AG04450 (cell line): ENCODE measurements around the gene UBL4B. TPM values are rescaled to one million over a fixed set of nuclear protein-coding genes. Genes with fewer than 3 reads are reported as not detected.

Experiments used
- CTCF ChIA-PET: fragments of 300-600, 350-600 bp; formaldehyde crosslinking; extraction: SDS; loops from one replicate; lab custom pipeline; 2022; ENCODE audit warnings: antibody characterized with exemption, inconsistent platforms; lab: Charles Lee
- POLR2A ChIA-PET: fragments of 350-600 bp; formaldehyde crosslinking; extraction: SDS; loops from one replicate; lab custom pipeline; 2021; ENCODE audit warnings: antibody characterized with exemption, inconsistent platforms; lab: Yijun Ruan, JAX
- DNase-seq: peaks from one replicate; pipeline ENCODE4 v3.0.0-alpha.2; 2011; ENCODE audit warnings: low read depth, low spot score
- H3K27ac ChIP-seq: one replicate; pipeline ENCODE4 v1.5.1; 2012; ENCODE audit warnings: low read depth, low read length, control low read depth
- H3K27me3 ChIP-seq: one replicate; pipeline ENCODE4 v1.6.0; 2012; ENCODE audit warnings: low read length; ENCODE audit not compliant: control insufficient read depth, insufficient read depth
- H3K4me3 ChIP-seq: 2 replicates; pipeline ENCODE4 v1.5.1; 2011; ENCODE audit warnings: mild to moderate bottlenecking, low read depth, low read length, control low read depth
- H3K9me3 ChIP-seq: 2 replicates; pipeline ENCODE4 v1.5.1; 2012; ENCODE audit warnings: low read length; ENCODE audit not compliant: control insufficient read depth, insufficient read depth
- polyA plus RNA-seq: library from polyadenylated mRNA; depleted of rRNA; stranded (reverse); fragments of >200 nt; gene quantifications from 2 replicates; pipeline ENCODE4 v1.2.3, GENCODE V29; 2011
- TF ChIP-seq, protein P1 (sequence below): IDR thresholded peaks from 2 replicates; pipeline ENCODE4 v1.5.1; 2011; ENCODE audit warnings: low read depth, low read length, control low read depth, inconsistent platforms

Gene UBL4B
- polyA plus RNA-seq, 1 experiment, result not detected

DNA sequence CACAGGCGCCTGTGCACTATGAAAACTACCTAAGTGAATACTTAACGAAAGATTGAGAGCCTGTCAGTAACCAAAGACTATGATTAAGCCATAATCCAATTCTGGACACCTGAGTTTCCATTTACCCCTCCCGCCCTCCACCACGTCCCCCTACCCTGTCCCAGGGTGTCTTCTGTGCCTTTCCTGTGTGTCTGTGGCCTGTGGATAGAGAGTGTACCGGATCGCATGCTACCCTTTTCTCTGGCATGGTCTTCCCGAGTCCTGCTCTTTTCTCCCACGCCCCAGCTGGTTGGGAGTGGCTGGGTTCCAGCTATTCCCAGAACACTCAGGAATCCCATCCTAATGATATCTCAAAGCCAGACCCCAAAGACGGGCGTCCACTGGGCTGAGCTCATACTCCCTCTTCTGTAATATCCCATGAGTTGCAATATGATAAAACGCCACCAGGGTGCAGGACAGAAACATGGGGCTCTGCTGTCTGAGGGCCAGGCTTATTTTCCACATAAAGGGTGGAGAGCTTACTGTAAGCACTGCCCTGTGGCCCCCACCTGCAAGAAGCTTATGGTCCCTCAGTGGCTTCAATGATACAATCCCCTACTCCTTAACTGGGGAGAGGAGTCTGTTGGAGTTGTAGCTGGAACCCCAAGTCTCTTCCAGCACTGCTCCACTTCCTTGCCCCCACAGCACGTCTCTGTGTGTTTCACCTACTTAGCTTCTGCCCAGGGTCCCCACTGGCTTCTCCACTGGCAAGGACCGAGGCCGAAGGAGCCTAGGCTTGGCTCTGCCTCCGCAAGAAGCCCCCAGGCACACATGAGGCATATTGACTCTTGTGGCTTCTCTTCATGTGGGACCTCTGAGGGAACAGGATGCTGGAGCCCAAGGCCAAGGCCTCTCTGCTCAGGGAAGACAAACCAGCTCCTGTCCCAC is 24.2 kb upstream of the UBL4B start:
- CTCF ChIA-PET, result interaction anchor here (0.5 to 6.2 kb wide), 39 partner anchors 11 to 1127 kb away, joined by 3 to 180 read pairs (median 5); partner anchors contain the start of genes ALX3, RBM15 and SLC6A17
- Histone ChIP-seq H3K4me3 (no peak overlapping the region), H3K9me3 (peaks cover 4% of the 10 kb centered on the region; the same call in 1 of the 2 replicates), H3K27ac (no peak overlapping the region), H3K27me3 (peaks cover 73% of the 10 kb centered on the region)
- TF ChIP-seq, protein P1, sequence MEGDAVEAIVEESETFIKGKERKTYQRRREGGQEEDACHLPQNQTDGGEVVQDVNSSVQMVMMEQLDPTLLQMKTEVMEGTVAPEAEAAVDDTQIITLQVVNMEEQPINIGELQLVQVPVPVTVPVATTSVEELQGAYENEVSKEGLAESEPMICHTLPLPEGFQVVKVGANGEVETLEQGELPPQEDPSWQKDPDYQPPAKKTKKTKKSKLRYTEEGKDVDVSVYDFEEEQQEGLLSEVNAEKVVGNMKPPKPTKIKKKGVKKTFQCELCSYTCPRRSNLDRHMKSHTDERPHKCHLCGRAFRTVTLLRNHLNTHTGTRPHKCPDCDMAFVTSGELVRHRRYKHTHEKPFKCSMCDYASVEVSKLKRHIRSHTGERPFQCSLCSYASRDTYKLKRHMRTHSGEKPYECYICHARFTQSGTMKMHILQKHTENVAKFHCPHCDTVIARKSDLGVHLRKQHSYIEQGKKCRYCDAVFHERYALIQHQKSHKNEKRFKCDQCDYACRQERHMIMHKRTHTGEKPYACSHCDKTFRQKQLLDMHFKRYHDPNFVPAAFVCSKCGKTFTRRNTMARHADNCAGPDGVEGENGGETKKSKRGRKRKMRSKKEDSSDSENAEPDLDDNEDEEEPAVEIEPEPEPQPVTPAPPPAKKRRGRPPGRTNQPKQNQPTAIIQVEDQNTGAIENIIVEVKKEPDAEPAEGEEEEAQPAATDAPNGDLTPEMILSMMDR, result peak; percentile 72
- peak; percentile 20 for DNase-seq
- POLR2A ChIA-PET, result no interaction called here

DNA sequence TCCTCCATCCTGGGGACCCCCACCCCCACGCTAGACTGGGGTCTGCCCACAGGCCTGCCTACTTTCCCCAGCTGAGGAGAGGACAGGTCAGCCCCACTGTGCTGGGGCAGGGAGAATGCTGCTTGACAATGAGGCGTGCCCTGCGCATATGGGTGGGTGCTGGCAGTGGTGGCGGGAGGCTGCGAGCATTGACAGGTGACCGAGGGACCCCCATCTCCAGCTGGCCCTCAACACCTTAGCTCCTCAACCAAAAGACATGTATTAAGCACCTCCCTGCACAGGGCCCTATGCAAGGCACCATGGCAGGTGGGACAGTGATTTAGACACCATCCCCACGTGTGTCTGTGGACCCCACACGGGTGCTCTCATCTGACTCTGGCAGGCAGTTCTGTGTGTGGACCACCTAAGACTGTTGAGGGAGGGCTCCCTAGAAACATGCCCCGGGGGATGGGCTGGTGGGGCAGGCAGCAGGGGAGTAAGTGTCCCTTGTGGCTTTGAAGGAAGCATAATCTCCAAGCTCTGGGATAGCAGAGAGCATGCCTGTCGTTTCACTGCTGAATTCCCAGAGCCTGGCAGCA is 23.4 kb upstream of the UBL4B start:
- ChIA-PET CTCF (interaction anchor here (0.7 to 6.2 kb wide), 33 partner anchors 12 to 1126 kb away, joined by 3 to 180 read pairs (median 6); partner anchors contain the start of genes ALX3, RBM15 and SLC6A17), POLR2A (no interaction called here)
- H3K4me3 ChIP-seq, result no peak overlapping the region
- peaks cover 3% of the 10 kb centered on the region; the same call in 1 of the 2 replicates for H3K9me3 ChIP-seq
- TF ChIP-seq, protein P1, result no peak
- H3K27ac ChIP-seq, result no peak overlapping the region
- peaks cover 66% of the 10 kb centered on the region for H3K27me3 ChIP-seq
- no peak for DNase-seq

DNA sequence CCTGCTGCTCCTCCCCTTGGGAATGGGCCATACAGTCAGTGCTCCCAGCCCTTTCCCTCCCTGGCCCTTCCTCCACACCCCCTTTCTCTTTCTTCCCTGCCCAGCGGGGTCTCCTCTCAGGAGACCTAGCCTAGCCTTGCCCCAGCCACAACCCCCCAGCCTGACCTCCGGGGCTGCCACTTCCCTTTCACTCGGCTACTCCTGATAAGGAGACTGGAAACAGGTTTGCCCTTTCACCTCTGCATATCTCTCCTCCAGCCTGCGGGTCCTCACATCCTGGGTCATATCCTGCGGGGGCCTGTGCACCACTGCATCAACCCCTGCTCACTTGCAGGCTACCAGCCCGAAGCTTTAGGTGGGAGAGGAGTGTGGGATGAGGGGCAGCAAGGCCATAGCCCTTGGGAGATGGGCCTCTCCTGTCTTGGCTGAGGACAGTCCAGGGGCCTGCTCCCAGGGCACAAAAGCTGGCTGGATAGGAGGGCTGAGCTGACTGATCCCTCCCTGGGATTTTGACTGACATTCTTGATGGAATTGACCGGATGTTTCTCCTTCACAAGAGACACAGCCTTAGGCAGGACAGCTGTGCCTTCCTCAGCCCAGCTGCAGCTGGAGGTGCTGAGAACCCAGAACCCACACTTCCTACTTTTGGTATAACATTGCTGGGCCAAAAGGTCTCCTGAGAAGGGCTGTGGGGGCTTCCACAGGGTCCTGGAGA is 22.5 kb upstream of the UBL4B start:
- peaks cover 4% of the 10 kb centered on the region; the same call in 1 of the 2 replicates for H3K9me3 ChIP-seq
- H3K4me3 ChIP-seq, result no peak overlapping the region
- DNase-seq, result no peak
- TF ChIP-seq, protein P1, result no peak
- CTCF ChIA-PET, result interaction anchor here (1.9 to 6.2 kb wide), 5 partner anchors 12 to 406 kb away, joined by 4 to 180 read pairs (median 9); no protein-coding TSS in a partner anchor
- POLR2A ChIA-PET, result no interaction called here
- peaks cover 64% of the 10 kb centered on the region for H3K27me3 ChIP-seq
- H3K27ac ChIP-seq, result no peak overlapping the region

DNA sequence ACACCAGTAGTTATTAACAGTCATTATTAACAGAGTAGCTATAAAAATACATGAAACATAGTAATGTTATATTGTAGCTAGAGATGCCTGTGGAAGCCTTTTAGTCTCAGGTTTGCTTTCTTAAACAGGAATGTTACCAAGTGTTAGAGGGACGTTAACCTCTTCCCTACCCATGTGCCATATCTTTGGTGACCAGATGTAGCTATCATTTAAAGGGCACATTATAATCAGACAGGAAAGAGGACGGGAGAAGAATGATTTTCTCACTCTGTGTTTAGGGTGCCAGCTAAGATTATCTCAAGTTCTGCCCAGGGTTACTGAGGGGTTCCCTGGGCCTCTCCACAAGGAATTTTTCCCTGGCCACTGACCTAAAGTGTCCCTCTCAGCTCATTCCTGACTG is 20.9 kb upstream of the UBL4B start:
- ChIA-PET POLR2A (no interaction called here), CTCF (interaction anchor here (0.7 to 6.2 kb wide), 8 partner anchors 10 to 404 kb away, joined by 3 to 180 read pairs (median 6); no protein-coding TSS in a partner anchor)
- peaks cover 56% of the 10 kb centered on the region for H3K27me3 ChIP-seq
- H3K4me3 ChIP-seq, result no peak overlapping the region
- TF ChIP-seq, protein P1, result no peak
- peaks cover 5% of the 10 kb centered on the region; the same call in 1 of the 2 replicates for H3K9me3 ChIP-seq
- no peak for DNase-seq
- no peak overlapping the region for H3K27ac ChIP-seq
